Body of pancreas (tissue), 4 donors: ENCODE measurements around the gene MYOZ2. TPM values are rescaled to one million over a fixed set of nuclear protein-coding genes. Genes with fewer than 3 reads are reported as not detected.

ENCODE experiments used
- ATAC-seq: fragments of 150-250 bp; one replicate; pipeline ENCODE4 v1.9.1; 2016
- DNase-seq, 4 donors: peaks; one replicate each; pipeline ENCODE4 v3.0.0-alpha.2; 2019
- H3K27ac ChIP-seq, 4 donors: fragments of 200-600 bp; sonication (generic); 1 replicate in 3 of 4; 2 replicates in 1 of 4; pipeline versions ENCODE4 v1.5.1 to v1.6.1; 2016 to 2019; ENCODE audit warnings: mild to moderate bottlenecking in 1 of 4, mixed read lengths in 1 of 4, moderate library complexity in 1 of 4
- H3K27me3 ChIP-seq, 2 donors: fragments of 200-600 bp; sonication (generic); one replicate each; pipeline ENCODE4 v1.6.0; 2016; ENCODE audit warnings: mild to moderate bottlenecking in 1 of 2
- H3K36me3 ChIP-seq, 2 donors: fragments of 200-600 bp; sonication (generic); replicated peaks in 1 of 2; 2 replicates each; pipeline ENCODE4 v1.5.1; 2016; ENCODE audit warnings: low read depth in 2 of 2; ENCODE audit not compliant: insufficient read depth in 1 of 2
- H3K4me1 ChIP-seq: fragments of 200-600 bp; sonication (generic); one replicate; pipeline ENCODE4 v1.6.0; 2016
- H3K4me3 ChIP-seq, 2 donors: fragments of 200-600 bp; sonication (generic); 1 replicate in 1 of 2; 2 replicates in 1 of 2; pipeline ENCODE4 v1.5.1; 2016 to 2019
- H3K9me3 ChIP-seq, 3 donors: fragments of 200-600 bp; sonication (generic); 1 replicate in 2 of 3; 2 replicates in 1 of 3; pipeline ENCODE4 v1.5.1; 2016
- POLR2A ChIP-seq, 3 donors: fragments of 450-650 bp; IDR thresholded peaks; one replicate each; pipeline ENCODE4 v1.6.1; 2016; ENCODE audit warnings: antibody characterized with exemption in 3 of 3, mild to moderate bottlenecking in 2 of 3
- WGBS, 2 donors: methylation state at CpG; one replicate each; pipeline ENCODE4 v1.1.5; 2017; 5-methylcytosine and 5-hydroxymethylcytosine counted together
- intact Hi-C: fragments of 100-400 bp; cut with DNase I; formaldehyde crosslinking; loops from one replicate; pipeline ENCODE4 v1.15.1; 2023
- total RNA-seq, 2 donors: library from RNA; depleted of rRNA; stranded (reverse); fragments of >200 nt; gene quantifications; one replicate each; pipeline ENCODE4 v1.1.0, GENCODE V29; 2016
- TF ChIP-seq, protein P1 (sequence below), 7 experiments: fragments of 450-650 bp in 4 of 7; fragments of 200-600 bp in 3 of 7; sonication (generic) in 3 of 7; IDR thresholded peaks; one replicate each; pipeline ENCODE4 v1.5.1; 2016 to 2019; ENCODE audit warnings: antibody characterized with exemption in 7 of 7

Gene MYOZ2
- total RNA-seq, 2 donors from 2014 or later = not detected

DNA sequence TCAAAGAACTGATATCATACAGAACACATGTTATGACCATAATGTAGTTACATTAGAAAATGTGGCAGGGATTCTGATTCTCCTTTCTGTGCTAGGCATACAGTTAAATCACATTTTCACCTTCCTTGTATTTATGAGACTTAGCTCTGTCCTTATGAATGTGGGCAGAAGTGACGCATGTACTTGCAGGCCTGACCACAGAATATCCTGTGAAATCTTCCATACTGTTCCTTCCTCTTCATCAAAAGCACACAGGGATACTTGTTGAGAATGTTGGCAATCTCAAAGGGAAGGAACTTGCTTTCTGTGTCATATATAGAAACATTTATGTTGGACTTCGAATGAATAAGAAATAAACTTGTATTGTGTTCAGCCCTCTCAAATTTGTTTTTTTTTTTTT is 17.2 kb upstream of the MYOZ2 start:
- Histone ChIP-seq H3K9me3 (no peaks in the 10 kb centered on the region), H3K27ac (no peak overlapping the region), H3K4me1 (peaks cover 7% of the 10 kb centered on the region), H3K27me3 (no peaks in the 10 kb centered on the region), H3K36me3 (no peaks in the 10 kb centered on the region), H3K4me3 (no peak overlapping the region)
- no peak for ATAC-seq
- peak in 1 of 4 donors; percentile 33 for DNase-seq
- WGBS, 2 donors = 56 to 87% methylated on average over 2 of the region's 2 CpGs
- TF ChIP-seq, protein P1, sequence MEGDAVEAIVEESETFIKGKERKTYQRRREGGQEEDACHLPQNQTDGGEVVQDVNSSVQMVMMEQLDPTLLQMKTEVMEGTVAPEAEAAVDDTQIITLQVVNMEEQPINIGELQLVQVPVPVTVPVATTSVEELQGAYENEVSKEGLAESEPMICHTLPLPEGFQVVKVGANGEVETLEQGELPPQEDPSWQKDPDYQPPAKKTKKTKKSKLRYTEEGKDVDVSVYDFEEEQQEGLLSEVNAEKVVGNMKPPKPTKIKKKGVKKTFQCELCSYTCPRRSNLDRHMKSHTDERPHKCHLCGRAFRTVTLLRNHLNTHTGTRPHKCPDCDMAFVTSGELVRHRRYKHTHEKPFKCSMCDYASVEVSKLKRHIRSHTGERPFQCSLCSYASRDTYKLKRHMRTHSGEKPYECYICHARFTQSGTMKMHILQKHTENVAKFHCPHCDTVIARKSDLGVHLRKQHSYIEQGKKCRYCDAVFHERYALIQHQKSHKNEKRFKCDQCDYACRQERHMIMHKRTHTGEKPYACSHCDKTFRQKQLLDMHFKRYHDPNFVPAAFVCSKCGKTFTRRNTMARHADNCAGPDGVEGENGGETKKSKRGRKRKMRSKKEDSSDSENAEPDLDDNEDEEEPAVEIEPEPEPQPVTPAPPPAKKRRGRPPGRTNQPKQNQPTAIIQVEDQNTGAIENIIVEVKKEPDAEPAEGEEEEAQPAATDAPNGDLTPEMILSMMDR (IDR thresholded peaks at IDR 0.05) = no peak
- no peak for TF ChIP-seq POLR2A (IDR thresholded peaks at IDR 0.05)
- intact Hi-C loops = no loop called here

DNA sequence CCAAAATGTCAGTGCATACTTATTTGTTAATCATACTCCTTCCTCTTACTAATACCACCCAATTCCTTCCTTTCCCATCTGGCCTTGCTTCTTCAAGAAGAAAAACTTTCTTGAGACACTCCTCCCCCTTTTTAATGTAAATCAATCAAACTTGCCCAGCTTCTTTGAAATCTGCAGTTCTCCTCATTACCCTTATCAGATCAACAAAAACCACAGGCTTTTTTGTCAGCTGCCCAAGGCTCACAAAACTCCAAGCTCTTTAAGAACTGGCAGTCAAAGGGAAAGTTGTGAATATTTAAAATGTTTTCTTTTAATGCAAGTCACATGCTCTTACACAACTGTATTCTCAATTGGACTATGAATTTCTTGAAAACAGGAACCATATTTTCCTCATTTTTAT is 11.3 kb upstream of the MYOZ2 start:
- Histone ChIP-seq H3K36me3 (no peaks in the 10 kb centered on the region), H3K9me3 (no peaks in the 10 kb centered on the region), H3K27me3 (no peaks in the 10 kb centered on the region), H3K27ac (no peak overlapping the region), H3K4me1 (no peaks in the 10 kb centered on the region), H3K4me3 (no peak overlapping the region)
- DNase-seq = no peak
- TF ChIP-seq, protein P1 (IDR thresholded peaks at IDR 0.05) = no peak
- TF ChIP-seq POLR2A (IDR thresholded peaks at IDR 0.05) = no peak
- no peak for ATAC-seq
- intact Hi-C loops = no loop called here

DNA sequence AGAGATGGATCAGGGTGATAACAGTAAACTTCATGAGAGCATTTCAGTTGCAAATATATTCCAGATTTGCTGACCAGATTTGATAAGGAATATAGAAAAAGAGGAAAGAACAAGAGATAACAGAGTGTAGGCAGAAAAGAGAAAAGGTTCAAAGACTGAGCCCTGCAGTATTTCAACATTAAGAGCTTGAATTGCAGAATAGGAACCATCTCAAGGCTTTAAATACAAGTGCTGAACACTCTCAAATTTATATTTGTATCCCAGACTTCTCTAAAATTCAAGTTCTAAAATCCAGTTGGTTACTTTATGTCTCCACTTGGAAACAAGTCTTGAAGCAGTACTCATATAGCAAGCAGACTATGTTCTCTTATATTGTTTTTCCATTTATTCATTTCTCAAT is 9.7 kb upstream of the MYOZ2 start:
- Histone ChIP-seq H3K9me3 (no peaks in the 10 kb centered on the region), H3K27me3 (no peaks in the 10 kb centered on the region), H3K27ac (no peak overlapping the region), H3K36me3 (no peaks in the 10 kb centered on the region), H3K4me3 (no peak overlapping the region), H3K4me1 (peaks cover 7% of the 10 kb centered on the region)
- DNase-seq = no peak
- TF ChIP-seq, protein P1 (IDR thresholded peaks at IDR 0.05) = no peak
- no peak for TF ChIP-seq POLR2A (IDR thresholded peaks at IDR 0.05)
- intact Hi-C loops = no loop called here
- ATAC-seq = no peak

DNA sequence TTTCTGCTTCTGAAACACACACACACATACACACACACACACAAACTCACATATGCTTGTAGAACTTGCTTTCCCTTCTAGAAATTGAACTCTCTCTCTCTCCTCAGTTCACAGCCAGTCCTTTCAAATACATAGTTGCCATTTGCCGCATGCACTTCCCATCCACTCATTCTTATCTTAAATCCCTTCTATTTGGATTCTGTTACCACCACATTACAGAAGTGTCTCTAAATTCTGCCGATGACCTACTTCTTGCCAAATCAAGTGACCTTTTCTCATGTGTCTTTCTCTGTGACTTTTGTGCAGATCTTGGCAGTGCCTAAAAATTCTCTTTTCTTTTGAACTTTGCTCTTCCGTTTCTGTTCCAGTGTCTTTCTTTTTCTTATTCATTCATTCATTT is 7.5 kb upstream of the MYOZ2 start:
- Histone ChIP-seq H3K9me3 (no peaks in the 10 kb centered on the region), H3K27me3 (no peaks in the 10 kb centered on the region), H3K27ac (no peak overlapping the region), H3K36me3 (no peaks in the 10 kb centered on the region), H3K4me1 (peaks cover 20% of the 10 kb centered on the region), H3K4me3 (no peak overlapping the region)
- 52 to 66% methylated on average over 3 of the region's 3 CpGs for WGBS, 2 donors
- ATAC-seq = no peak
- DNase-seq = no peak
- intact Hi-C loops = no loop called here
- TF ChIP-seq, protein P1 (IDR thresholded peaks at IDR 0.05) = no peak
- TF ChIP-seq POLR2A (IDR thresholded peaks at IDR 0.05) = no peak

DNA sequence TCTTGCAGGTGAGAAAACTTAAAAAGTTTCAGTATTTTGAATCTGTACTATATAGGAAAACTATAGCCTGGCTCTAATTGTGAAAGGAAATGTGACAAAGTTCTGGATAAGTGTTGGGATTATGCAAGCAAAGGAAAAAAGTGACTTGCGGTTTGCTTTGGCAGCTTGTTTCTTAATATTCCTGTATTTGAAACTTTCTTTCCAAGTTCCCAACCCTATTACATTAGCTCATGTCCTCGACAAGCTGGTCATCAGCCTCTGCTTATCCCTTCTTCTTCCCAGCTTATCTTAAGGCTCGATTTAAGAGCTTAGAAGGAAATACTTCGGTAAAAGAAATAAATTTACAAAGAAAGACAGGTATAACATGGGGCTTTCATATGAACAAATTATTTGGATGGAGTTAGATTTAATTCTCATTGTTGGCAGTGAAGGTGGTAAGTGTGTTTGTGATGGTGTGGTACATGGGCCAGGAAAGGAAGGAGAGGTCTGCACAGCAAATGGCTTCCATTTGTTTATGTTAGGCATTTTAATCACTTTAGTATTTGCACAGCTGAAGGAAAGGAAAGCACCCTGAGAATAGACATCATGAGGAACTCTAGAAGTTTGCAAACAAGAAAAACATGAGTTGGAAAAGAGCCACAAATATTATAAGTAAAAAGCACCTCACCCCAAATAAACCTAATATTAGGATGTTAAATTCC is 5.1 kb upstream of the MYOZ2 start:
- TF ChIP-seq, protein P1 (IDR thresholded peaks at IDR 0.05) = no peak
- TF ChIP-seq POLR2A (IDR thresholded peaks at IDR 0.05) = no peak
- intact Hi-C loops = no loop called here
- Histone ChIP-seq H3K27ac (peak overlapping the region in 3 of 4 donors; percentile 35 to 81 (median 53)), H3K4me3 (no peak overlapping the region), H3K36me3 (no peaks in the 10 kb centered on the region), H3K4me1 (peaks cover 20% of the 10 kb centered on the region), H3K9me3 (no peaks in the 10 kb centered on the region), H3K27me3 (no peaks in the 10 kb centered on the region)
- 23 to 30% methylated on average over 4 of the region's 4 CpGs for WGBS, 2 donors
- ATAC-seq (peak; percentile 68), DNase-seq (peak in 1 of 4 donors; percentile 20)
